ENCODE data around the gene PTPRE.
"Not testable (repeated sequence)": the region's sequence is repeated elsewhere in the genome, so short reads cannot be mapped to it uniquely, and the experiment has no call there.

The PTPRE gene

GRCh38 chr10:128092454-128092853 lies 185.6 kb downstream of the PTPRE start:
- H3K4me3 ChIP-seq (ENCODE audit: low read depth, low read length): no peak overlapping the region
- TF ChIP-seq CTCF (IDR thresholded peaks at IDR 0.05; ENCODE audit: borderline replicate concordance, insufficient read depth, low read depth, low read length): no peak

GRCh38 chr10:128094596-128094995 lies 187.7 kb downstream of the PTPRE start:
- not testable (repeated sequence) for H3K4me3 ChIP-seq (ENCODE audit: low read depth, low read length)

DNA sequence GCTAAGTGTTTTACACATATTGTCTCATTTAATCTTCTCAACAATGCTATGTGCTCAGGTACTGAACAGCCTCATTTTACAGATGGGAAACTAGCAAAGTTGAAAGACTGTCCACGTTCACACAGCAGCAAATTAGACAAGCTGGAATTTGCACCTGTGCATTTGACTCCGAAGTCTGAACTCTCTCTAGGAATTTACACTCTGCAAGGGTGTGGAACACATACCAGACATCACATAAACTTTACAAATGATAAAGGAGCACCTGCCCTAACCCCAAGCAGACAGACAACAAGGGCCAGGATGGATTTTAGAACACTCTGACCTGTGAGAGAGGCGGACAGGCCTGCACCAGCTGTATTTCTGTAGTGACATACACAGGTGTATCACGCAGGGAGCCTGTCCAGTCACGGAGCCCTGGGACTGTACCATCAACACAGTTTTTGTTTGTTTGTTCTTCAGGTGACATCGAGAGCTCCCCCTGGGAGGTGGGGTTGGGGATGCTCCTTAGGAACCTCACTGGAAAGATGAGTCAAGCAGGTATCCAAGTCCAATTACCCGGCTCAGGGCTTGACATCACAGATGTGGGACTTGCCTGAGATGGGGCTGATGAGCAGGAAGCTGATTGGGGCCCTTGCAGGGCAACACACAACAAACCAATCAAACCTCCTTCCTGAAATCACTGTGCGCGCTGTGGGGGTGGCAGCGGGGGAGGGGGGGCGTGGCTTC lies 188.3 kb downstream of the PTPRE start:
- no peak for TF ChIP-seq CTCF (IDR thresholded peaks at IDR 0.05; ENCODE audit: borderline replicate concordance, insufficient read depth, low read depth, low read length)
- no peak overlapping the region for H3K4me3 ChIP-seq (ENCODE audit: low read depth, low read length)

DNA sequence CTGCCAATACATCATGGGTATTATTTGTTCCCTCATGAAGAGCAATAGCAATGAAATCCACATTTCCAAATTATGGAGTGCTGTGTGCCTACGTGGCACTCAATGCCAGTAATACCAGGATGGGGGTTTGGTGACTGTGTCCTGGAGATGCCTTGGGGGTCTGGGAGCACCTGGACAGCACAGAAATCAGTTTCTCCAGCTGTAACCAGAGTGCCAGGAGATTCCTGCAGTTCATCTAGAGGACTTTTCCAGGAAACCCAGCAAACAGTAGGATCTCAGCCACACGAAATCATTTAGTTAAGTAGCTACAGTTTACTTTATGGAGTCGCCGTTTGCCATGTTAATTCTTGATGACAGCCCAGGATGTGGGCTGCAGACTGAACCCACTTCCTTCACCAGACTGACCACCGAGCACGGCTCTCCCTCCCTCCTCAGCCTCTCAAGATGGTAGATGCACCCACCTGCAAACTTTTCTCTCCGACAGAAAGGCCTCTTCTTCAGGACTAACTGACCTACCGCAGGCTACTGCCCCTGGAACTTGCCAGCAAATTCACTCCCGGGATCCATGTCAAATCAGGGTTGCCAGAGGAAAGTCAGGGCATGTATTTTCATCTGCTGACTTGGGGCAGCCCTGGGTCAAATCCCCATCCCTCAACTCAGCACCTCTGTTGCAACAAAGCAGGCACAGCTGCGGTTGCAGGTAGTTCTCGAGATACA lies 189.0 kb downstream of the PTPRE start:
- no peak overlapping the region for H3K4me3 ChIP-seq (ENCODE audit: low read depth, low read length)
- no peak for TF ChIP-seq CTCF (IDR thresholded peaks at IDR 0.05; ENCODE audit: borderline replicate concordance, insufficient read depth, low read depth, low read length)

DNA sequence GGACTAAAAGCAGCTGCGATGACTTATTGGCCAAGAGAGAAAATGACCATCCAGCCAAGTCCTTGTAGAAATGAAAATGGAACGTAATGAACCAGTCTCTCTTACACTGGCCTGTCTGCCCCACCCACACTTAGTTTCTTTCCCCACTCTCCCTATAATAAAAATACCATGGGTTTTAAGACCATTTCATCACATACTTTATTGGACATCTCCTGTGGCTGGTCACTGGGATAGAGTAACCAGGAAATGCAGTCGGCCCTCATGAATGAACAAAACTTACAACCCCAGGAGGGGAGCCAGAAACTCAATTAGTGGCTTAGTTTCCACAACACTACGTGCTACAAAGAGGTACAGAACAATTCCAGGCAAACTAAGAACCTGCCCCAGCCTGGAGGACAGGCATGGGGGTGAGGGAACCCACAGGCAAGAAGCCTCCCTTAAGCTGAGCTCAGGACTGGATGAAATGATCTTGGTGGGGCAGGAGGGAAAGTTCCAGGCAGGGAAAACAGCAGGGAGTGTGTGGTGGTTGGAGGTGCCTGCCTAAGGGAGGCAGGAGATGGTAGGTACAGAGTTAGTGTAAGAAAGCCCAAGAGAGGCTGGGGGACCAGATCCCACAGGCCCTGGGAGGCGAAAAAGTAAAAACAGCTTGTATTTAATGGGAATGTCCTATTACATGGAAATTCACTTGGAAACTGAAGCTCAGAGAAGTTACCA lies 189.7 kb downstream of the PTPRE start:
- no peak for TF ChIP-seq CTCF (IDR thresholded peaks at IDR 0.05; ENCODE audit: borderline replicate concordance, insufficient read depth, low read depth, low read length)

GRCh38 chr10:128097783-128098182 lies 190.9 kb downstream of the PTPRE start:
- H3K4me3 ChIP-seq (ENCODE audit: low read depth, low read length): no peak overlapping the region
- no peak for TF ChIP-seq CTCF (IDR thresholded peaks at IDR 0.05; ENCODE audit: borderline replicate concordance, insufficient read depth, low read depth, low read length)

More for the DNA sequence above, 189.7 kb downstream of the PTPRE start:
- no peak overlapping the region for H3K4me3 ChIP-seq (ENCODE audit: low read depth, low read length)

GRCh38 chr10:128098631-128099030 lies 191.7 kb downstream of the PTPRE start:
- TF ChIP-seq CTCF (IDR thresholded peaks at IDR 0.05; ENCODE audit: borderline replicate concordance, insufficient read depth, low read depth, low read length): no peak
- no peak overlapping the region for H3K4me3 ChIP-seq (ENCODE audit: low read depth, low read length)

Measured in GM12875 (cell line).